NCI-H128 (cell line): Measurements from ENCODE around the gene EXOC3.
"Not testable (repeated sequence)": the region's sequence is repeated elsewhere in the genome, so short reads cannot be mapped to it uniquely, and the experiment has no call there.

Experiments
- DNase-seq: peaks from one replicate; lab custom pipeline; 2025; ENCODE audit not compliant: unreplicated experiment; lab: John Stamatoyannopoulos, UW

Gene EXOC3

DNA sequence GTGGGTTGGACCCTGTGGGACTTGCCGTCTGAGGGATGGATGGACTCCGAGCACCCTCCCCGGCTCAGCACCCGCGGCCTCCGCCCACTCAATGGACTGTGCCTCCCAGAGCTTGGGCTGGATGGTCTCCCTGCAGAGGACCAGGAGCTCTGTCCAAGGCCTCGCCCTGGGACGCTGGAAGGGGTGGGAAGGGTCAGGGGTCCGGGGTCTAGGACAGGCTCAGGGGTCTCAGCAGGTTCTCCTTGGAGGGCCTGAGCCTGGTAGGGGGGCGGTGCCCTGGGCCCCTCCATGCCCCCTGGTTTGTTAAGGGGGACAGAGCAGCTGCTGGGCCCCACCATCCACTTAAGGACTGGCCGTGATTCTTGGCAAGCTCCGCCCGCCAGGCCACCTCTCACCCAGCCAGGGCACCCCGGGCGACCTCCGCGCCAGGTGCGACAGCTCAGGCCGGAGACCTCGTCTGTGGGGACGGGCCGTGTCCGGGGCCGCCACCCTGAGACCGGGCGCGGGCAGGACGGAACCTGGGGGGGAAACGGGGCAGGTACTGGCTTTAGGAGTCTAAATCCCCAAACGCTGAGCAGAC, 29.2 kb downstream of the EXOC3 start:
- no peak for DNase-seq

GRCh38 chr5:472656-473550, 29.9 kb downstream of the EXOC3 start:
- peak; percentile 87 for DNase-seq

GRCh38 chr5:473551-474192, 30.7 kb downstream of the EXOC3 start:
- DNase-seq: peak; percentile 50

DNA sequence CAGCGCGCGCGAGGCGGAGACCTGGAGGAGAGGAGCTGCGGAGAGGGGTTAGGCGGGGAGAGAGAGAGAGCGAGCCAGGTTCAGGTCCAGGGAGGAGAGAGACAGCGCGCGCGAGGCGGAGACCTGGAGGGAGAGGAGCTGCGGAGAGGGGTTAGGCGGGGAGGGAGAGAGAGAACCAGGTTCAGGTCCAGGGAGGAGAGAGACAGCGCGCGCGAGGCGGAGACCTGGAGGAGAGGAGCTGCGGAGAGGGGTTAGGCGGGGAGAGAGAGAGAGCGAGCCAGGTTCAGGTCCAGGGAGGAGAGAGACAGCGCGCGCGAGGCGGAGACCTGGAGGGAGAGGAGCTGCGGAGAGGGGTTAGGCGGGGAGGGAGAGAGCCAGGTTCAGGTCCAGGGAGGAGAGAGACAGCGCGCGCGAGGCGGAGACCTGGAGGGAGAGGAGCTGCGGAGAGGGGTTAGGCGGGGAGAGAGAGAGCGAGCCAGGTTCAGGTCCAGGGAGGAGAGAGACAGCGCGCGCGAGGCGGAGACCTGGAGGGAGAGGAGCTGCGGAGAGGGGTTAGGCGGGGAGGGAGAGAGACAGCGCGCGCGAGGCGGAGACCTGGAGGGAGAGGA, 31.4 kb downstream of the EXOC3 start:
- DNase-seq: not testable (repeated sequence)

DNA sequence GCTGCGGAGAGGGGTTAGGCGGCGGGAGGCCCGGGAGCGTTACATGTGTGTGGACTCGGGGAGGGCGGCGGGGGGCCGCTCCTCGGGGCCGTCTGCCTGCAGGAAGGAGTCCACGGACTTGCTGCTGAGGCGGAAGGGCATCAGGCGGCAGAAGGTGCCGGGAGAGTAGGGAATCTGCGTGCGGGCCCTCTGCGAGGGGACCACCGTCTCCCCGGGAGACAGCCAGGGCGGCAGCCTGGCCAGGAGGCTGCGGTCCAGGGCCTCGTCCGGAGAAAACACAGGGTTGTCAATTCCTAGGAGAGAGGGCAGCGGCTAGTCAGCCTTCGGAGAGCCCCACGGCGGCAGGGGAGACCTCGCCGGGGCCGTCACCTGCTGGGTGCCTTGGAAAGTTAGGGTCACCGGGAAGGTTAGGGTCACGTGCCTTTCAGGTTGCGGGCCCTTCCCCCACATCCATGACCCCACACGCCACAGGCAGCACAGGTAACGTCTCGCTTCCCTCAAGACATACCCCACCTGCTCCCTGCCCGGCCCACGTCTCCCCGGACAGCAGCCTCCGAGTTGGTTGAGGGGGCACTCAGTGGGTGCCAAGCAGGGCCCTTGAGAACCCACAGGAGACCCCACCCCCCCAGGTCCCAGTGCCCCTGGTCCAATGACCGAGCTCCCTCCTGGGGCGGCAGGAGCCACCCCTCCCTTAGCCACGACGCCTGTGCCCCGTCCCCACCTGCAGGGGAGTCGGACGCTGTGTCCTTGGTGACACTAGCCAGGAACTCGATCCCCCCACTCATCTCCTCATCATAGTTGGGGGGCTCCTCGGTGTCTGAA, 32.1 kb downstream of the EXOC3 start:
- DNase-seq: no peak

- no peak for DNase-seq
Observed at GRCh38 chr5:475704-476101, 32.7 kb downstream of the EXOC3 start.

GRCh38 chr5:476102-476813, 33.3 kb downstream of the EXOC3 start:
- no peak for DNase-seq

GRCh38 chr5:476814-477175, 33.8 kb downstream of the EXOC3 start:
- no peak for DNase-seq

DNA sequence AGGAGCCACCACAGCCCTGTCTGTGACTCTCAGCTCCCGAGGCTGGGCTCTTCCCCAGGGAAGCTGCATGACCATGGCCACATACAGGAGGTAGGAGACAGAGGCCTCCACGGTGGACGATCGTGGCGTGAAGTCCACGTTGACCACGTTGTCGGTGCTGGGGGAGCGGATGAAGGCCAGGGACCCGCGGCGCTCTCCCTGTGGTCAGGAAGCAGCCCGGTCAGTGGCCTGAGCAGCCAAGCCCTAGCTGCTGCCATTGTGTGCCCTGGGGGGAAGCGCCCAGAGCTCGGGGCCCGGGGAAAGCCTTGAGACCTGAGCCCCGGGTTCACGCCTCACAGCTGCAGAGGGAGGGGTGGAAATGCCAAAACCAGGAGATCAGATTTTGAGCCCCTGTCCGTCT, 34.3 kb downstream of the EXOC3 start:
- DNase-seq: no peak

DNA sequence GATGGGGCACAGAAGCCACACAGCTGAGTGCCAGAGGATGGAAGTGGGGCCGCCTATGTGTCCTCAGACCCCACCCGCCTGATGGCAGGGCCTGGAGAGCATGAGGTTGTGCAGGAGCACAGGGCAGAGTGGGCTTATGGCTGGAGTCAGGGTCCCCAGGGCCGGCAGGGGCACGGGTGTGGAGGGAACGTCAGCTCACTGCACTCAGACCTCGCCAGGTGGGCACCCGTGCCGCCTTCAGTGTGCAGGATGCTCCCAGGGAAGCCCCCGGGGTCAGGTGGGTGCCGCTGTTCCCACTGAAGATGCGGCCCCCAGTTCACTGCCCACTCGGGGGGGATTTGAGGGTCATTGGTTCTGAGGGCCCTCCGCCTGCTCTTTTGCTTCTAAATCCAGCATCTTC, 34.9 kb downstream of the EXOC3 start:
- DNase-seq: no peak

DNA sequence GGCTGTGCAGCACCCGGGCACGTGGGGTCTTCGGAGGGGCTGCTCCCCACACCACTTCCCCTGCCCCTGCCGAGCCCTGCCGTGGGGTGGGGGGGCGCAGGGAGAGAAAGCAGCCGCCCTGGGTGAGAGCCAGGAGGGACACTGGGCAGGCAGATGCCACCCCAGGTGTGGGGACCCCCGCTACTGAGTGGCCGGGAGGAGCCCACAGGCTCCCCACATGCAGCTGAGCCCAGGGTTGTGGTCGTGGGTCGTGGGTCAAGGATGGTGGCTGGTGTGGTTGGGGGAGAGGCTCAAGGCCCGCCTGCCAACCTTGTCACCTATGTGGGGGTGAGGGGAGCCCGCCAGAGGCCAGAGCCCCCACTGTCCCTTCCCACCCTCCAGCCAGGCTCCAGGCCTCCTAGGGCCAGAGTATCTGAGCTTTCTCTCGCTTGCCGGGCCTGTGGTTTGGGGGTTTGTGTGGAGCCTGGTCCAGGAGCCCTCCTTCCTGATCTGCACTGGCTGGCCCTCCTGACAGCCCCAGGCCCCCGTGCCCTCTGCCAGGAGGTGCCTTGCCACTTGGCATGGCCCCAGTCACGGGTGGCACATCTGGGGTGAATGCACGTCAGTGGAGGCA, 35.5 kb downstream of the EXOC3 start:
- no peak for DNase-seq

GRCh38 chr5:478982-479535, 36.1 kb downstream of the EXOC3 start:
- no peak for DNase-seq

DNA sequence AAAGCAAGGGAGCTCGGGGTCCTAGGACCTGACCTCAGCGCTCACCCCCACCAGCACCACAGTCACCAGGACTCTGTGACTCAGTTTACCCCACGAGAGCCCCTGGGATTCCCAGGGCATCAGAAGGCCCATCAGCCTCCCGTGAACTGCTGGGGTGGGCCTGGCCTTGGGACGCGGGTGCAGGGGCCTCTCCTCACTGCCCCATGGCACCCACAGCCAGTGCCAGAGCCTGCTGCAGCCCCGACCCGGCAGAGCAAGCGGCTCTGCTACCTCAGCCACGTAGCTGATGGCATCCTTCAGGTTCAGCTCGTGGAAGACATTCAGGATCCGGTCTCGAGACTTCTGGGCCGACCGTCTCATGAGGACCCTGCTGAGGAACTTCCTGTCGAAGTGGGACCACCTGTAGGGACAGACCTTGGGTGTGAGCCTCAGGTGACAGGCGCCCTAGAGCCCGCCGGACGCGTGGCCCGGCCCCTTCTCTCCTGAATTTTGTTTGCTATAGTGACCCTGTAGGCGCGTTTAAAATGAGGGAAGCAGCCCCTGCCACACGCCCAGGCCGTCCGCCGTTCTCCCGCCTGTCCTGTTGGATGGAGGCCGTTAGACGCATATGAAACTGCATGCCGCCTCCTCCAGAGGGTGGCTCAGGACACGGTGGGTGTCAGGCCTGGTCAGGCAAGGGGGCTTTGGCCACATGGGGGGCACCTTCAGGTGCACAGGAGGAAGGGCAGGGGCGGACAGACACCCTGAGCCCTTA, 36.8 kb downstream of the EXOC3 start:
- DNase-seq: no peak

- DNase-seq: no peak
Observed at GRCh38 chr5:481347-481746, 38.4 kb downstream of the EXOC3 start.

DNA sequence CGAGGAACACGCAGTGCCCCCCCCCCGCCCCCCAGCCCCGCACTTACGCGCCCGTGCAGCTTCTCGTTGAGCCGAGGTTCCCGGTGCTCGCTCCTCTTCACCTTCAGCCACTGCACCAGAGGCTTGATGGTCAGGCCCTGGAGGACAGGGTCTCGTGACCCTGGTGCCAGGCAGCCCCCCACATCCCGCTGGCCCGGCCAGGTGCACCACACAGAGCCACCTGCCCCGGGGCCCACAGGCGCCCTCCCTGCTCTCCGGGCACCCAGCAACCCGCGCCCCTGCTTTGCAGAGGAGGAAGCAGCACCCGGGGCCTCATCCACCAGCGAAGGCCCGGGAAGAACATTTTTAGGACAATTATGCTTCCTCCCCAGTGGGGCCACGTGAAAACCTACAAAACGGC, 39.0 kb downstream of the EXOC3 start:
- DNase-seq: no peak

- DNase-seq: no peak
Observed at GRCh38 chr5:482506-482905, 39.5 kb downstream of the EXOC3 start.

DNA sequence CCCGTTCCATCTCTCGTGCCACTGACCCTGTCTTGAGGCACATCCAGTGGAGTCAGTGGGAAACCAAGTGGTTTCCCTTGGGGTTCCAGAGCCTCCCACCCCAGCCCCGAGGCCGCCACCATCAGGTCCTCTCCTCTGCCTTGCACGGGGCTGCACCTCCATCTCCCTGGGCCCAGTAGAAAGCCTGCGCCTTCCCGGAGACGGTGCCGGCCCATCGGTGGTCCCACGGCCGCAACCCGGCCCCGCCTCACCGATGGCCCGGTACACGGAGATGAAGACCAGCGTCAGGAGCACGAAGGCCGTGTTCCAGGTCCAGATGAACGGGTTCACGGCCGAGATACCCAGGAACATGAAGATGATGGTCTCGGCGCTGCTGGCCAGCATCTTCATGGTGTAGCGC, 40.0 kb downstream of the EXOC3 start:
- DNase-seq: no peak

DNA sequence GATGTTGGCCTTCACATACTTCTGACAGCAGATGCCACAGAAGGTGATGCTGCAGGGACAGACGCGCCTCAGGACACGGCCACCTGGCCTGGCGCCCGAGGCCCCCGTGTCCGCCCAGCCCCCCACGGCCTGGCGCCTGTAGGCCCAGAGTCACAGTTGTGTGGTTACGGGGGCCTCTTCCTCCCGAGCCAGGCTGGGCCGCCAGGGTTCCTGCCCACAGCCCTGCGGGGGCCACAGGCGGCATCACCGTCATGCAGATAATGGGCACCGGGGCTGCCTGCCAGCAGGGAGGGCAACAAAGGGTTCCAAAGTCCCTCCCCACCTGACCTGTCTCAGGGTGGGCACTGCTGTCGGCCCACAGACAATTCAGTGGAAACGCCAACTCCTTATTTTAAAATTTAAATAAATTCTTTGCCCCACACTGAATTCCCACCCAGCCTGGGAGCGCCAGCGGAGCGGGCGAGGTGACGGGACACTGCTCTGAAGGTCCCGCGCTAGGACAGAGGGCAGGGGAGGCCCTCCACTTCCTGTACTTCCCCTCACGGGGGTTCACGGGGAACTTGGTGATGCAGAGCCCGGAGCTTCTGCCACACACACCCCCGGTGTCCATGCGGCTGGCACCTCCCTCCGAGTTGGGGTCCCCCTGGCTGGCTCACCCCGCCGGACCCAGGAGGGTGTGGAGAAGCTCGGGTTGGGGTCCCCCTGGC, 40.6 kb downstream of the EXOC3 start:
- DNase-seq: no peak
